ENCODE results near the gene CACNA1B. TPM values are rescaled to one million over a fixed set of nuclear protein-coding genes. Genes with fewer than 3 reads are reported as not detected.

CACNA1B gene
- total RNA-seq, 2 experiments from 2014 or later = not detected

- peaks cover 15% of the 10 kb centered on the region for H3K27me3 Mint-ChIP-seq
- H3K9me3 Mint-ChIP-seq = no peaks in the 10 kb centered on the region
- H3K27ac Mint-ChIP-seq = no peak overlapping the region
- POLR2A ChIA-PET = no interaction called here
- no peaks in the 10 kb centered on the region for H3K36me3 Mint-ChIP-seq (ENCODE audit: low read depth)
- no peak overlapping the region for H3K4me3 Mint-ChIP-seq
- H3K4me1 Mint-ChIP-seq = no peaks in the 10 kb centered on the region
- CTCF ChIA-PET = interaction anchor here (1.1 kb wide), 1 partner anchor 17 kb away, joined by 3 read pairs; no protein-coding TSS in a partner anchor
- DNase-seq = no peak
These were observed 82.2 kb downstream of the CACNA1B start for GRCh38 chr9:137959641-137960411.

- POLR2A ChIA-PET = no interaction called here
- CTCF ChIA-PET = no interaction called here
- DNase-seq = no peak
- H3K9me3 Mint-ChIP-seq = no peaks in the 10 kb centered on the region
- no peaks in the 10 kb centered on the region for H3K4me1 Mint-ChIP-seq
- no peaks in the 10 kb centered on the region for H3K36me3 Mint-ChIP-seq (ENCODE audit: low read depth)
- H3K27me3 Mint-ChIP-seq = peaks cover 15% of the 10 kb centered on the region
- H3K27ac Mint-ChIP-seq = no peak overlapping the region
- no peak overlapping the region for H3K4me3 Mint-ChIP-seq
These were observed 82.9 kb downstream of the CACNA1B start for GRCh38 chr9:137960496-137960895.

- no peaks in the 10 kb centered on the region for H3K4me1 Mint-ChIP-seq
- H3K9me3 Mint-ChIP-seq = no peaks in the 10 kb centered on the region
- no peak overlapping the region for H3K4me3 Mint-ChIP-seq
- POLR2A ChIA-PET = no interaction called here
- H3K36me3 Mint-ChIP-seq (ENCODE audit: low read depth) = no peaks in the 10 kb centered on the region
- no peak for DNase-seq
- H3K27ac Mint-ChIP-seq = no peak overlapping the region
- CTCF ChIA-PET = no interaction called here
- H3K27me3 Mint-ChIP-seq = peaks cover 17% of the 10 kb centered on the region
These were observed 85.9 kb downstream of the CACNA1B start for GRCh38 chr9:137963525-137963924.

GRCh38 chr9:137965177-137965795 lies 87.7 kb downstream of the CACNA1B start:
- no peaks in the 10 kb centered on the region for H3K36me3 Mint-ChIP-seq (ENCODE audit: low read depth)
- CTCF ChIA-PET = no interaction called here

GRCh38 chr9:137967280-137967953 lies 89.8 kb downstream of the CACNA1B start:
- no peak overlapping the region for H3K27ac Mint-ChIP-seq
- POLR2A ChIA-PET = no interaction called here
- no peaks in the 10 kb centered on the region for H3K36me3 Mint-ChIP-seq (ENCODE audit: low read depth)
- CTCF ChIA-PET = no interaction called here
- H3K4me3 Mint-ChIP-seq = no peak overlapping the region
- no peaks in the 10 kb centered on the region for H3K9me3 Mint-ChIP-seq
- H3K4me1 Mint-ChIP-seq = no peaks in the 10 kb centered on the region
- DNase-seq = no peak
- H3K27me3 Mint-ChIP-seq = peaks cover 7% of the 10 kb centered on the region

More at GRCh38 chr9:137965177-137965795, 87.7 kb downstream of the CACNA1B start:
- DNase-seq = no peak
- Mint-ChIP-seq H3K27me3 (peaks cover 17% of the 10 kb centered on the region), H3K4me1 (no peaks in the 10 kb centered on the region), H3K9me3 (no peaks in the 10 kb centered on the region), H3K4me3 (no peak overlapping the region), H3K27ac (no peak overlapping the region)
- POLR2A ChIA-PET = interaction anchor here (0.6 kb wide), 1 partner anchor 434 kb away, joined by 3 read pairs; no protein-coding TSS in a partner anchor

GRCh38 chr9:137968235-137968634 lies 90.7 kb downstream of the CACNA1B start:
- ChIA-PET CTCF (no interaction called here), POLR2A (no interaction called here)
- Mint-ChIP-seq H3K27me3 (peaks cover 4% of the 10 kb centered on the region), H3K4me3 (no peak overlapping the region), H3K27ac (no peak overlapping the region), H3K36me3 (ENCODE audit: low read depth) (no peaks in the 10 kb centered on the region), H3K9me3 (no peaks in the 10 kb centered on the region), H3K4me1 (no peaks in the 10 kb centered on the region)
- DNase-seq = no peak

- Mint-ChIP-seq H3K4me3 (no peak overlapping the region), H3K36me3 (ENCODE audit: low read depth) (no peaks in the 10 kb centered on the region), H3K4me1 (no peaks in the 10 kb centered on the region), H3K9me3 (no peaks in the 10 kb centered on the region), H3K27me3 (peaks cover 4% of the 10 kb centered on the region), H3K27ac (no peak overlapping the region)
- DNase-seq = no peak
- ChIA-PET POLR2A (no interaction called here), CTCF (no interaction called here)
These were observed 91.4 kb downstream of the CACNA1B start for GRCh38 chr9:137969008-137969407.

GRCh38 chr9:137969685-137970084 lies 92.1 kb downstream of the CACNA1B start:
- CTCF ChIA-PET = no interaction called here
- DNase-seq = no peak
- H3K27me3 Mint-ChIP-seq = peaks cover 2% of the 10 kb centered on the region
- POLR2A ChIA-PET = no interaction called here
- no peak overlapping the region for H3K27ac Mint-ChIP-seq
- no peak overlapping the region for H3K4me3 Mint-ChIP-seq
- H3K9me3 Mint-ChIP-seq = no peaks in the 10 kb centered on the region
- H3K4me1 Mint-ChIP-seq = no peaks in the 10 kb centered on the region
- no peaks in the 10 kb centered on the region for H3K36me3 Mint-ChIP-seq (ENCODE audit: low read depth)

GRCh38 chr9:137970098-137970497 lies 92.5 kb downstream of the CACNA1B start:
- Mint-ChIP-seq H3K4me1 (no peaks in the 10 kb centered on the region), H3K36me3 (ENCODE audit: low read depth) (no peaks in the 10 kb centered on the region), H3K9me3 (no peaks in the 10 kb centered on the region), H3K27me3 (peaks cover 2% of the 10 kb centered on the region), H3K4me3 (no peak overlapping the region), H3K27ac (no peak overlapping the region)
- DNase-seq = no peak
- ChIA-PET CTCF (no interaction called here), POLR2A (no interaction called here)

GRCh38 chr9:137970686-137971476 lies 93.3 kb downstream of the CACNA1B start:
- Mint-ChIP-seq H3K4me1 (no peaks in the 10 kb centered on the region), H3K27ac (no peak overlapping the region), H3K27me3 (peaks cover 2% of the 10 kb centered on the region), H3K36me3 (ENCODE audit: low read depth) (no peaks in the 10 kb centered on the region), H3K4me3 (no peak overlapping the region), H3K9me3 (no peaks in the 10 kb centered on the region)
- no peak for DNase-seq
- POLR2A ChIA-PET = no interaction called here
- CTCF ChIA-PET = no interaction called here

- no peak for DNase-seq
- H3K36me3 Mint-ChIP-seq (ENCODE audit: low read depth) = no peaks in the 10 kb centered on the region
- ChIA-PET CTCF (no interaction called here), POLR2A (no interaction called here)
- peaks cover 2% of the 10 kb centered on the region for H3K27me3 Mint-ChIP-seq
- H3K27ac Mint-ChIP-seq = no peak overlapping the region
- H3K4me1 Mint-ChIP-seq = no peaks in the 10 kb centered on the region
- H3K4me3 Mint-ChIP-seq = no peak overlapping the region
- H3K9me3 Mint-ChIP-seq = no peaks in the 10 kb centered on the region
These were observed 94.0 kb downstream of the CACNA1B start for GRCh38 chr9:137971477-137972138.

GRCh38 chr9:137972355-137972987 lies 94.9 kb downstream of the CACNA1B start:
- no peak overlapping the region for H3K4me3 Mint-ChIP-seq
- H3K4me1 Mint-ChIP-seq = no peaks in the 10 kb centered on the region
- H3K27ac Mint-ChIP-seq = no peak overlapping the region
- H3K9me3 Mint-ChIP-seq = no peaks in the 10 kb centered on the region
- H3K27me3 Mint-ChIP-seq = no peaks in the 10 kb centered on the region
- ChIA-PET POLR2A (no interaction called here), CTCF (no interaction called here)
- no peaks in the 10 kb centered on the region for H3K36me3 Mint-ChIP-seq (ENCODE audit: low read depth)
- DNase-seq = no peak
